ENCODE measurements around the gene SDSL. TPM values are rescaled to one million over a fixed set of nuclear protein-coding genes. Genes with fewer than 3 reads are reported as not detected.

The SDSL gene
- total and polyA plus RNA-seq, 2 experiments from 2014 or later: not detected

GRCh38 chr12:113436993-113437728, 15.0 kb downstream of the SDSL start:
- Mint-ChIP-seq H3K9me3 (no peaks in the 10 kb centered on the region), H3K36me3 (ENCODE audit: low read depth) (no peaks in the 10 kb centered on the region), H3K4me1 (0 out of 3 replicates have a peak, but pooled peaks cover 3% of the 10 kb centered on the region), H3K27me3 (ENCODE audit: insufficient read depth, low read depth, poor library complexity) (peaks cover 6% of the 10 kb centered on the region), H3K4me3 (no peak overlapping the region), H3K27ac (no peak overlapping the region)
- H3K9me2 ChIP-seq (ENCODE audit: insufficient read depth): no peaks in the 10 kb centered on the region
- no peak overlapping the region for H3K4me3 ChIP-seq
- no peaks in the 10 kb centered on the region for H3K4me1 ChIP-seq (ENCODE audit: insufficient read depth)
- H3K4me2 ChIP-seq: no peak overlapping the region
- H3K27me3 ChIP-seq (ENCODE audit: insufficient read depth): no peaks in the 10 kb centered on the region
- no peaks in the 10 kb centered on the region for H3K79me2 ChIP-seq (replicated peaks; ENCODE audit: insufficient read depth)
- H4K20me1 ChIP-seq (replicated peaks; ENCODE audit: insufficient read depth): no peaks in the 10 kb centered on the region
- TF ChIP-seq JUNB (IDR thresholded peaks at IDR 0.05; ENCODE audit: unreplicated experiment): no peak
- TF ChIP-seq ZNF462 (CRISPR knock-in tag; IDR thresholded peaks at IDR 0.05): no peak
- TF ChIP-seq NANOG (IDR thresholded peaks at IDR 0.05; ENCODE audit: borderline replicate concordance): no peak
- TF ChIP-seq POLR2AphosphoS5 (IDR thresholded peaks at IDR 0.05; ENCODE audit: low read depth): no peak
- TF ChIP-seq, protein P1, sequence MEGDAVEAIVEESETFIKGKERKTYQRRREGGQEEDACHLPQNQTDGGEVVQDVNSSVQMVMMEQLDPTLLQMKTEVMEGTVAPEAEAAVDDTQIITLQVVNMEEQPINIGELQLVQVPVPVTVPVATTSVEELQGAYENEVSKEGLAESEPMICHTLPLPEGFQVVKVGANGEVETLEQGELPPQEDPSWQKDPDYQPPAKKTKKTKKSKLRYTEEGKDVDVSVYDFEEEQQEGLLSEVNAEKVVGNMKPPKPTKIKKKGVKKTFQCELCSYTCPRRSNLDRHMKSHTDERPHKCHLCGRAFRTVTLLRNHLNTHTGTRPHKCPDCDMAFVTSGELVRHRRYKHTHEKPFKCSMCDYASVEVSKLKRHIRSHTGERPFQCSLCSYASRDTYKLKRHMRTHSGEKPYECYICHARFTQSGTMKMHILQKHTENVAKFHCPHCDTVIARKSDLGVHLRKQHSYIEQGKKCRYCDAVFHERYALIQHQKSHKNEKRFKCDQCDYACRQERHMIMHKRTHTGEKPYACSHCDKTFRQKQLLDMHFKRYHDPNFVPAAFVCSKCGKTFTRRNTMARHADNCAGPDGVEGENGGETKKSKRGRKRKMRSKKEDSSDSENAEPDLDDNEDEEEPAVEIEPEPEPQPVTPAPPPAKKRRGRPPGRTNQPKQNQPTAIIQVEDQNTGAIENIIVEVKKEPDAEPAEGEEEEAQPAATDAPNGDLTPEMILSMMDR (conservative IDR thresholded peaks at IDR 0.05; ENCODE audit: low read depth in 2 of 2): no peak
- no peak for TF ChIP-seq CREB1 (CRISPR knock-in tag; IDR thresholded peaks at IDR 0.05; ENCODE audit: low read depth)
- TF ChIP-seq EZH2phosphoT487 (IDR thresholded peaks at IDR 0.05; ENCODE audit: unreplicated experiment): no peak
- TF ChIP-seq ZNF331 (CRISPR knock-in tag; IDR thresholded peaks at IDR 0.05; ENCODE audit: low read depth): no peak
- no peak for TF ChIP-seq STAT1 (IDR thresholded peaks at IDR 0.05; ENCODE audit: unreplicated experiment)
- TF ChIP-seq ZNF114 (CRISPR knock-in tag; IDR thresholded peaks at IDR 0.05): no peak
- no peak for TF ChIP-seq EZH2 (IDR thresholded peaks at IDR 0.05; ENCODE audit: low read depth, unreplicated experiment)
- TF ChIP-seq REST (IDR thresholded peaks at IDR 0.05; ENCODE audit: unreplicated experiment): no peak
- TF ChIP-seq, protein P2, sequence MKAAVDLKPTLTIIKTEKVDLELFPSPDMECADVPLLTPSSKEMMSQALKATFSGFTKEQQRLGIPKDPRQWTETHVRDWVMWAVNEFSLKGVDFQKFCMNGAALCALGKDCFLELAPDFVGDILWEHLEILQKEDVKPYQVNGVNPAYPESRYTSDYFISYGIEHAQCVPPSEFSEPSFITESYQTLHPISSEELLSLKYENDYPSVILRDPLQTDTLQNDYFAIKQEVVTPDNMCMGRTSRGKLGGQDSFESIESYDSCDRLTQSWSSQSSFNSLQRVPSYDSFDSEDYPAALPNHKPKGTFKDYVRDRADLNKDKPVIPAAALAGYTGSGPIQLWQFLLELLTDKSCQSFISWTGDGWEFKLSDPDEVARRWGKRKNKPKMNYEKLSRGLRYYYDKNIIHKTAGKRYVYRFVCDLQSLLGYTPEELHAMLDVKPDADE (IDR thresholded peaks at IDR 0.05): no peak
- H3K27ac ChIP-seq (ENCODE audit: low read depth): no peak overlapping the region
- DNase-seq (ENCODE audit: low spot score): no peak
- no peak for ATAC-seq
- H3K36me3 ChIP-seq (ENCODE audit: insufficient read depth): no peaks in the 10 kb centered on the region
- no peaks in the 10 kb centered on the region for H3F3A ChIP-seq (replicated peaks; ENCODE audit: low read depth)
- no peak overlapping the region for H2AFZ ChIP-seq

Data from GM23338 (cell line).